ENCODE data around the gene LRRC61. TPM values are rescaled to one million over a fixed set of nuclear protein-coding genes. Genes with fewer than 3 reads are reported as not detected.

The LRRC61 gene
- polyA plus RNA-seq, 1 donor (not counting 4 experiments of a cell fraction or from before 2014, with no cell fraction given): 1.0 TPM

DNA sequence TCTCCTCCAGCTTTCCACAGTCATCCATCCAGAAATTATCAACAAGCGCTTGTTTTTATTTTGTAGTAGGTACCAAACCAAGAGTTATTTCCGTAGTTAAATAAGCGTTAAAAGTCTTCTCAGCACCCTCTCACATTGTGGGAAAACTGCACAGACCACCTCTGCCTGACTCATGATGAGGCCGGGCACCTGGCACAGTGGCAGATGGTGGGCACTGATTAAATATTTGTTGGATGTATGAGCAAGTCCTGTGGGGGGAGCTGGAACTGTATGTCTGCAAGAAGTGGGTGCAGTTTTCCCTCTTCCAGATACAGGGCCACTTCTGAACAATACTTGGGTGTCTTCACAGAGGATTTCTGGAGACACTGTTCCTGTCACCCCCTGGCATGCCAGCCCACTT is 40.2 kb downstream of the LRRC61 start:
- no peak for DNase-seq (ENCODE audit: low read depth, low spot score)
- Histone ChIP-seq H3K4me3 (ENCODE audit: control insufficient read depth in 2 of 3, extremely low read depth in 1 of 3, insufficient read depth in 2 of 3, low read depth in 1 of 3, low read length in 3 of 3) (no peak overlapping the region), H3K9ac (ENCODE audit: control insufficient read depth, extremely low read depth, insufficient read depth, low read length) (no peak overlapping the region), H3K27ac (ENCODE audit: control insufficient read depth, insufficient read depth, low read length) (no peak overlapping the region), H3K9me3 (ENCODE audit: control insufficient read depth, low read depth, low read length) (no peaks in the 10 kb centered on the region), H4K20me1 (ENCODE audit: control insufficient read depth, extremely low read depth, insufficient read depth, low read length) (no peaks in the 10 kb centered on the region), H3K36me3 (ENCODE audit: control insufficient read depth in 2 of 2, extremely low read depth in 1 of 2, insufficient read depth in 2 of 2, low read length in 2 of 2) (no peaks in the 10 kb centered on the region), H3K27me3 (ENCODE audit: control insufficient read depth, extremely low read depth, insufficient read depth, low read length) (no peaks in the 10 kb centered on the region), H2AFZ (ENCODE audit: control insufficient read depth, low read length) (no peak overlapping the region), H3K9me1 (ENCODE audit: control insufficient read depth, extremely low read depth, insufficient read depth, low read length) (no peaks in the 10 kb centered on the region), H3K4me2 (ENCODE audit: control insufficient read depth, extremely low read depth, insufficient read depth, low read depth, low read length) (no peak overlapping the region), H3K4me1 (ENCODE audit: control insufficient read depth, extremely low read depth, insufficient read depth, low read length) (peaks cover 8% of the 10 kb centered on the region), H3K79me2 (ENCODE audit: control insufficient read depth, insufficient read depth, low read length) (no peaks in the 10 kb centered on the region)
- no peak for TF ChIP-seq EZH2 (IDR thresholded peaks at IDR 0.05; ENCODE audit: low read length)
- TF ChIP-seq, protein P1, sequence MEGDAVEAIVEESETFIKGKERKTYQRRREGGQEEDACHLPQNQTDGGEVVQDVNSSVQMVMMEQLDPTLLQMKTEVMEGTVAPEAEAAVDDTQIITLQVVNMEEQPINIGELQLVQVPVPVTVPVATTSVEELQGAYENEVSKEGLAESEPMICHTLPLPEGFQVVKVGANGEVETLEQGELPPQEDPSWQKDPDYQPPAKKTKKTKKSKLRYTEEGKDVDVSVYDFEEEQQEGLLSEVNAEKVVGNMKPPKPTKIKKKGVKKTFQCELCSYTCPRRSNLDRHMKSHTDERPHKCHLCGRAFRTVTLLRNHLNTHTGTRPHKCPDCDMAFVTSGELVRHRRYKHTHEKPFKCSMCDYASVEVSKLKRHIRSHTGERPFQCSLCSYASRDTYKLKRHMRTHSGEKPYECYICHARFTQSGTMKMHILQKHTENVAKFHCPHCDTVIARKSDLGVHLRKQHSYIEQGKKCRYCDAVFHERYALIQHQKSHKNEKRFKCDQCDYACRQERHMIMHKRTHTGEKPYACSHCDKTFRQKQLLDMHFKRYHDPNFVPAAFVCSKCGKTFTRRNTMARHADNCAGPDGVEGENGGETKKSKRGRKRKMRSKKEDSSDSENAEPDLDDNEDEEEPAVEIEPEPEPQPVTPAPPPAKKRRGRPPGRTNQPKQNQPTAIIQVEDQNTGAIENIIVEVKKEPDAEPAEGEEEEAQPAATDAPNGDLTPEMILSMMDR (optimal IDR thresholded peaks at IDR 0.05 in 1 of 3, IDR thresholded peaks at IDR 0.05 in 1 of 3, conservative IDR thresholded peaks at IDR 0.05 in 1 of 3; ENCODE audit: extremely low read depth in 1 of 3, insufficient read depth in 2 of 3, low read length in 3 of 3): no peak
- dilution Hi-C loops (cut with MboI; ENCODE audit: extremely low pct_ligation_motif_present, low sequenced_read_pairs): no loop called here
- no peak for FAIRE-seq

DNA sequence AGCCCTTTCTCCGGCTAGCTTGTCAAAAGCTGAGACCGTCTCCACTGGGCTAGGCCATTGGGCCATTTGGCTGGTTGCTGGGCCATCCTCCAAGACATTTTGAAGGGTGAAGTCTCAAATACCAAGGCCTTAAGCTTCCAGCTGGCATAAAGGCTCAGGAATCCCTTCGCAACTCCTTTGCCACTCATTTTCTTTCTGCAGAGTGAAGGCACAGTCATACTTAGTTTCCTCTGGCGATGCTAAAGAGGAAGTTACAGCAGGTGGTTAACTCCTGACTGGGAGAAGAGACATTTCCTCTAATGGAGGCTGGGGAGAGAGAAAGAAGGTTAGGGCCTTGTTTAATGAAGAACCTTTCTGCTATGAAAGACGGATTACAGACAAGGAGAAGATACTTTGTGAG is 40.7 kb downstream of the LRRC61 start:
- Histone ChIP-seq H3K9ac (ENCODE audit: control insufficient read depth, extremely low read depth, insufficient read depth, low read length) (no peak overlapping the region), H3K4me1 (ENCODE audit: control insufficient read depth, extremely low read depth, insufficient read depth, low read length) (peaks cover 8% of the 10 kb centered on the region), H4K20me1 (ENCODE audit: control insufficient read depth, extremely low read depth, insufficient read depth, low read length) (no peaks in the 10 kb centered on the region), H3K9me1 (ENCODE audit: control insufficient read depth, extremely low read depth, insufficient read depth, low read length) (no peaks in the 10 kb centered on the region), H3K27me3 (ENCODE audit: control insufficient read depth, extremely low read depth, insufficient read depth, low read length) (no peaks in the 10 kb centered on the region), H3K36me3 (ENCODE audit: control insufficient read depth in 2 of 2, extremely low read depth in 1 of 2, insufficient read depth in 2 of 2, low read length in 2 of 2) (no peaks in the 10 kb centered on the region), H3K4me3 (ENCODE audit: control insufficient read depth in 2 of 3, extremely low read depth in 1 of 3, insufficient read depth in 2 of 3, low read depth in 1 of 3, low read length in 3 of 3) (no peak overlapping the region), H3K79me2 (ENCODE audit: control insufficient read depth, insufficient read depth, low read length) (no peaks in the 10 kb centered on the region), H2AFZ (ENCODE audit: control insufficient read depth, low read length) (no peak overlapping the region), H3K4me2 (ENCODE audit: control insufficient read depth, extremely low read depth, insufficient read depth, low read depth, low read length) (no peak overlapping the region), H3K27ac (ENCODE audit: control insufficient read depth, insufficient read depth, low read length) (no peak overlapping the region), H3K9me3 (ENCODE audit: control insufficient read depth, low read depth, low read length) (no peaks in the 10 kb centered on the region)
- DNase-seq (ENCODE audit: low read depth, low spot score) (no peak), FAIRE-seq (no peak)
- TF ChIP-seq, protein P1 (optimal IDR thresholded peaks at IDR 0.05 in 1 of 3, IDR thresholded peaks at IDR 0.05 in 1 of 3, conservative IDR thresholded peaks at IDR 0.05 in 1 of 3; ENCODE audit: extremely low read depth in 1 of 3, insufficient read depth in 2 of 3, low read length in 3 of 3): no peak
- no peak for TF ChIP-seq EZH2 (IDR thresholded peaks at IDR 0.05; ENCODE audit: low read length)
- dilution Hi-C loops (cut with MboI; ENCODE audit: extremely low pct_ligation_motif_present, low sequenced_read_pairs): no loop called here
